ENCODE results near the gene NPAS3.

The NPAS3 gene

GRCh38 chr14:33602396-33602795 lies 663.7 kb downstream of the NPAS3 start:
- no peak for DNase-seq

GRCh38 chr14:33606591-33606990 lies 667.9 kb downstream of the NPAS3 start:
- no peak for DNase-seq

- no peak for DNase-seq
Measured at GRCh38 chr14:33609582-33609981, 670.9 kb downstream of the NPAS3 start.

- no peak for DNase-seq
Measured at GRCh38 chr14:33610121-33610520, 671.4 kb downstream of the NPAS3 start.

GRCh38 chr14:33611405-33612196 lies 672.9 kb downstream of the NPAS3 start:
- no peak for DNase-seq

- DNase-seq: no peak
Measured at GRCh38 chr14:33612197-33612505, 673.5 kb downstream of the NPAS3 start.

- DNase-seq: no peak
Measured at GRCh38 chr14:33617154-33617553, 678.5 kb downstream of the NPAS3 start.

GRCh38 chr14:33618361-33619105 lies 679.9 kb downstream of the NPAS3 start:
- DNase-seq: no peak

GRCh38 chr14:33622496-33622895 lies 683.8 kb downstream of the NPAS3 start:
- DNase-seq: no peak

- DNase-seq: no peak
Measured at GRCh38 chr14:33629792-33630191, 691.1 kb downstream of the NPAS3 start.

- no peak for DNase-seq
Measured at GRCh38 chr14:33631021-33631420, 692.3 kb downstream of the NPAS3 start.

- DNase-seq: no peak
Measured at GRCh38 chr14:33631441-33631840, 692.8 kb downstream of the NPAS3 start.

- DNase-seq: no peak
Measured at GRCh38 chr14:33634631-33635030, 696.0 kb downstream of the NPAS3 start.

GRCh38 chr14:33636716-33637115 lies 698.0 kb downstream of the NPAS3 start:
- no peak for DNase-seq

- no peak for DNase-seq
Measured at GRCh38 chr14:33642080-33642479, 703.4 kb downstream of the NPAS3 start.

- no peak for DNase-seq
Measured at GRCh38 chr14:33642691-33643244, 704.1 kb downstream of the NPAS3 start.

GRCh38 chr14:33643426-33644181 lies 704.9 kb downstream of the NPAS3 start:
- DNase-seq: no peak

- DNase-seq: no peak
Measured at GRCh38 chr14:33646692-33647260, 708.1 kb downstream of the NPAS3 start.

GRCh38 chr14:33647385-33647786 lies 708.7 kb downstream of the NPAS3 start:
- DNase-seq: no peak

GRCh38 chr14:33650430-33650829 lies 711.8 kb downstream of the NPAS3 start:
- no peak for DNase-seq

GRCh38 chr14:33652566-33653307 lies 714.1 kb downstream of the NPAS3 start:
- no peak for DNase-seq

- no peak for DNase-seq
Measured at GRCh38 chr14:33653308-33653695, 714.6 kb downstream of the NPAS3 start.
